Esophagus squamous epithelium (tissue), 5 donors: Measurements from ENCODE around the gene COL18A1. TPM values are rescaled to one million over a fixed set of nuclear protein-coding genes. Genes with fewer than 3 reads are reported as not detected.
"Not testable (repeated sequence)": the region's sequence is repeated elsewhere in the genome, so short reads cannot be mapped to it uniquely, and the experiment has no call there.

Experiments used
- DNase-seq: peaks from one replicate; lab custom pipeline; 2025; lab: John Stamatoyannopoulos, UW
- H3K27ac ChIP-seq, 4 donors: fragments of 200-600 bp; sonication (generic); one replicate each; pipeline ENCODE4 v1.5.1; 2016 to 2019; ENCODE audit warnings: mild to moderate bottlenecking in 1 of 4
- H3K27me3 ChIP-seq, 4 donors: fragments of 200-600 bp; sonication (generic); 1 replicate in 3 of 4; 2 replicates in 1 of 4; pipeline versions ENCODE4 v1.5.1 to v1.6.0; 2017 to 2021; ENCODE audit warnings: antibody characterized with exemption in 1 of 4
- H3K36me3 ChIP-seq, 3 donors: fragments of 200-600 bp; sonication (generic); one replicate each; pipeline ENCODE4 v1.5.1; 2016 to 2019
- H3K4me1 ChIP-seq, 3 donors: fragments of 200-600 bp; sonication (generic); one replicate each; pipeline ENCODE4 v1.5.1; 2017 to 2019
- H3K4me3 ChIP-seq, 4 donors: fragments of 200-600 bp; sonication (generic); 1 replicate in 3 of 4; 2 replicates in 1 of 4; pipeline ENCODE4 v1.5.1; 2016 to 2019; ENCODE audit warnings: mild to moderate bottlenecking in 2 of 4, moderate library complexity in 1 of 4
- H3K9me3 ChIP-seq, 3 donors: fragments of 200-600 bp; sonication (generic); one replicate each; pipeline ENCODE4 v1.5.1; 2016 to 2019
- CTCF ChIP-seq, 6 experiments: fragments of 450-650 bp in 4 of 6; fragments of 200-600 bp in 2 of 6; sonication (generic) in 2 of 6; IDR thresholded peaks; one replicate each; pipeline ENCODE4 v1.5.1; 2016 to 2019; ENCODE audit warnings: antibody characterized with exemption in 6 of 6, mild to moderate bottlenecking in 4 of 6, moderate library complexity in 4 of 6
- POLR2A ChIP-seq, 4 donors: fragments of 450-650 bp; IDR thresholded peaks; one replicate each; pipeline ENCODE4 v1.6.1; 2017; ENCODE audit warnings: antibody characterized with exemption in 4 of 4, mild to moderate bottlenecking in 4 of 4, moderate library complexity in 3 of 4
- WGBS, 2 donors: methylation state at CpG; one replicate each; pipeline ENCODE4 v1.1.5; 2018; 5-methylcytosine and 5-hydroxymethylcytosine counted together
- intact Hi-C: fragments of 100-400 bp; cut with DNase I; formaldehyde crosslinking; loops from one replicate; pipeline ENCODE4 v1.15.0; 2022
- total RNA-seq, 4 donors: library from RNA; depleted of rRNA; stranded (reverse); fragments of >200 nt; gene quantifications; one replicate each; pipeline ENCODE4 v1.1.0, GENCODE V29; 2016
- donor health status: DM: yes; HTN: yes; CAD: no.

COL18A1 gene
- total RNA-seq, 4 donors from 2014 or later = 38.9 to 69.0 (median 52.5) TPM

- H3K27me3 ChIP-seq = no peaks in the 10 kb centered on the region
- intact Hi-C loops = no loop called here
These were observed 94.3 kb downstream of the COL18A1 start for GRCh38 chr21:45499201-45499750.

GRCh38 chr21:45499970-45500577 is 95.1 kb downstream of the COL18A1 start:
- H3K9me3 ChIP-seq = no peaks in the 10 kb centered on the region
- intact Hi-C loops = no loop called here
- no peak overlapping the region for H3K4me3 ChIP-seq
- DNase-seq = no peak
- H3K4me1 ChIP-seq = no peaks in the 10 kb centered on the region
- TF ChIP-seq CTCF (IDR thresholded peaks at IDR 0.05) = no peak
- TF ChIP-seq POLR2A (IDR thresholded peaks at IDR 0.05) = no peak
- H3K27ac ChIP-seq = no peak overlapping the region
- peaks cover 0 to 59% (median 13%) of the 10 kb centered on the region in 3 donors for H3K36me3 ChIP-seq
- 70 to 76% methylated on average over 5 of the region's 6 CpGs for WGBS, 2 donors
- H3K27me3 ChIP-seq = no peaks in the 10 kb centered on the region

More at GRCh38 chr21:45499201-45499750, 94.3 kb downstream of the COL18A1 start:
- 81 to 82% methylated on average over 16 of the region's 25 CpGs for WGBS, 2 donors
- Histone ChIP-seq H3K4me3 (no peak overlapping the region), H3K9me3 (no peaks in the 10 kb centered on the region), H3K27ac (no peak overlapping the region), H3K4me1 (no peaks in the 10 kb centered on the region), H3K36me3 (peaks cover 0 to 59% (median 13%) of the 10 kb centered on the region in 3 donors)
- TF ChIP-seq CTCF (IDR thresholded peaks at IDR 0.05) (no peak), POLR2A (IDR thresholded peaks at IDR 0.05) (no peak)
- no peak for DNase-seq

GRCh38 chr21:45501081-45502005 is 96.4 kb downstream of the COL18A1 start:
- H3K4me3 ChIP-seq, DNase-seq, H3K27me3 ChIP-seq, H3K4me1 ChIP-seq, intact Hi-C loops, H3K9me3 ChIP-seq, H3K27ac ChIP-seq: not testable (repeated sequence)
- 49 to 65% methylated on average over 7 to 8 of the region's 20 CpGs for WGBS, 2 donors
- peaks cover 0 to 59% (median 13%) of the 10 kb centered on the region in 3 donors for H3K36me3 ChIP-seq

GRCh38 chr21:45502006-45502345 is 97.0 kb downstream of the COL18A1 start:
- 59% methylated on average over 3 of the region's 13 CpGs; no CpG with 5 or more reads in 1 of the 2 donors for WGBS, 2 donors
- no peaks in the 10 kb centered on the region for H3K9me3 ChIP-seq

GRCh38 chr21:45502600-45502999 is 97.6 kb downstream of the COL18A1 start:
- Histone ChIP-seq H3K27ac (no peak overlapping the region), H3K4me3 (no peak overlapping the region), H3K36me3 (peaks cover 0 to 48% (median 6%) of the 10 kb centered on the region in 3 donors), H3K27me3 (no peaks in the 10 kb centered on the region), H3K4me1 (no peaks in the 10 kb centered on the region), H3K9me3 (no peaks in the 10 kb centered on the region)
- TF ChIP-seq CTCF (IDR thresholded peaks at IDR 0.05) = no peak
- TF ChIP-seq POLR2A (IDR thresholded peaks at IDR 0.05) = no peak
- DNase-seq = no peak
- WGBS, 2 donors = 79 to 80% methylated on average over 10 of the region's 10 CpGs
- intact Hi-C loops = no loop called here

More at GRCh38 chr21:45502006-45502345, 97.0 kb downstream of the COL18A1 start:
- Histone ChIP-seq H3K4me3 (no peak overlapping the region), H3K27ac (no peak overlapping the region), H3K36me3 (peaks cover 0 to 53% (median 12%) of the 10 kb centered on the region in 3 donors), H3K4me1 (no peaks in the 10 kb centered on the region), H3K27me3 (no peaks in the 10 kb centered on the region)
- no peak for TF ChIP-seq CTCF (IDR thresholded peaks at IDR 0.05)
- TF ChIP-seq POLR2A (IDR thresholded peaks at IDR 0.05) = no peak
- DNase-seq = no peak
- intact Hi-C loops = no loop called here

- H3K4me1 ChIP-seq, intact Hi-C loops, H3K9me3 ChIP-seq, H3K27ac ChIP-seq, H3K4me3 ChIP-seq, DNase-seq, H3K27me3 ChIP-seq: not testable (repeated sequence)
- 82 to 85% methylated on average over 2 to 3 of the region's 4 CpGs for WGBS, 2 donors
- peaks cover 0 to 48% (median 0%) of the 10 kb centered on the region in 3 donors for H3K36me3 ChIP-seq
These were observed 98.3 kb downstream of the COL18A1 start for GRCh38 chr21:45503226-45503625.
